ENCODE data around the gene SLCO1C1. TPM values are rescaled to one million over a fixed set of nuclear protein-coding genes. Genes with fewer than 3 reads are reported as not detected.

The SLCO1C1 gene
- total RNA-seq (1 to 10 TPM in 1 of 5 donors, not detected in 4; 3.7 TPM), polyA plus RNA-seq (1 to 10 TPM in 1 of 3 donors, under 1 TPM in 1, not detected in 1; 0.20 to 3.1 TPM)
- long read RNA-seq, donor 1 = 0 reads
- long read RNA-seq, donor 2, partial matches to known transcripts = 0 of 1 reads
- long read RNA-seq, donor 2, other reads (novel, unspliced or antisense) = 0 of 1 reads
- long read RNA-seq, donor 3, partial matches to known transcripts = 0 of 1 reads
- long read RNA-seq, donor 3, other reads (novel, unspliced or antisense) = 0 of 1 reads
- long read RNA-seq, donor 4 = 0 reads
- long read RNA-seq, donor 5, partial matches to known transcripts = 0 of 1 reads
- long read RNA-seq, donor 5, other reads (novel, unspliced or antisense) = 0 of 1 reads
- long read RNA-seq, donor 6, partial matches to known transcripts = 0 of 1 reads
- long read RNA-seq, donor 6, other reads (novel, unspliced or antisense) = 0 of 1 reads
- long read RNA-seq, donor 7, partial matches to known transcripts = 0 of 1 reads
- long read RNA-seq, donor 7, other reads (novel, unspliced or antisense) = 0 of 1 reads
- long read RNA-seq, donor 8 = 0 reads
- long read RNA-seq, donor 9, partial matches to known transcripts = 0 of 1 reads
- long read RNA-seq, donor 9, other reads (novel, unspliced or antisense) = 0 of 1 reads
- long read RNA-seq, donor 10 = 0 reads

- H3K27ac ChIP-seq = peak within 1 kb of the TSS in 2 of 5 donors; percentile 12 to 20
- intact Hi-C loops (cut with DNase I; ENCODE audit: low total_unique reads) = no loop called here
- 41 to 59% (median 53%) methylated on average over 6 of the region's 6 CpGs for WGBS, 5 donors
- no peak for TF ChIP-seq POLR2AphosphoS5 (IDR thresholded peaks at IDR 0.05)
- no peak for TF ChIP-seq CTCF (IDR thresholded peaks at IDR 0.05)
- no peak for TF ChIP-seq EP300 (IDR thresholded peaks at IDR 0.05)
- no peak for TF ChIP-seq POLR2A (IDR thresholded peaks at IDR 0.05)
- H3K4me1 ChIP-seq = no peaks in the 10 kb centered on the region
- H3K4me3 ChIP-seq = no peak within 1 kb of the TSS
- H3K36me3 ChIP-seq = no peaks in the 10 kb centered on the region
- DNase-seq = peak in 1 of 2 donors; percentile 11
- H3K27me3 ChIP-seq = no peaks in the 10 kb centered on the region
- no peaks in the 10 kb centered on the region for H3K9me3 ChIP-seq
These were observed at the start of gene SLCO1C1 for GRCh38 chr12:20695232-20695631. Gene SLCO1C1, plus strand, starts transcription at chr12:20695332. Its CDS starts 4,245 bp downstream, at chr12:20699577.

GRCh38 chr12:20646239-20646827 lies 48.8 kb upstream of the SLCO1C1 start:
- no peak overlapping the region for H3K27ac ChIP-seq
- H3K4me3 ChIP-seq = no peak overlapping the region
- intact Hi-C loops (cut with DNase I; ENCODE audit: low total_unique reads) = no loop called here
- peak in 1 of 2 donors; percentile 59 for DNase-seq
- H3K9me3 ChIP-seq = no peaks in the 10 kb centered on the region
- peaks cover 0 to 8% (median 0%) of the 10 kb centered on the region in 4 donors for H3K36me3 ChIP-seq
- 35 to 57% (median 43%) methylated on average over 3 of the region's 3 CpGs for WGBS, 5 donors
- no peaks in the 10 kb centered on the region for H3K27me3 ChIP-seq
- H3K4me1 ChIP-seq = no peaks in the 10 kb centered on the region
- TF ChIP-seq CTCF (IDR thresholded peaks at IDR 0.05) (peak in 4 of 7 experiments; percentile 15 to 48 (median 38)), EP300 (IDR thresholded peaks at IDR 0.05) (no peak)

GRCh38 chr12:20653871-20654270 lies 41.3 kb upstream of the SLCO1C1 start:
- Histone ChIP-seq H3K27ac (no peak overlapping the region), H3K36me3 (peaks cover 0 to 15% (median 0%) of the 10 kb centered on the region in 4 donors), H3K4me1 (no peaks in the 10 kb centered on the region), H3K4me3 (no peak overlapping the region), H3K9me3 (no peaks in the 10 kb centered on the region), H3K27me3 (no peaks in the 10 kb centered on the region)
- TF ChIP-seq POLR2AphosphoS5 (IDR thresholded peaks at IDR 0.05) (no peak), POLR2A (IDR thresholded peaks at IDR 0.05) (no peak), CTCF (IDR thresholded peaks at IDR 0.05) (no peak), EP300 (IDR thresholded peaks at IDR 0.05) (no peak)
- intact Hi-C loops (cut with DNase I; ENCODE audit: low total_unique reads) = no loop called here
- DNase-seq = no peak
- WGBS, 5 donors = 79 to 93% (median 92%) methylated on average over 2 of the region's 2 CpGs

- Histone ChIP-seq H3K27me3 (no peaks in the 10 kb centered on the region), H3K27ac (no peak overlapping the region), H3K4me3 (no peak overlapping the region), H3K36me3 (peaks cover 0 to 30% (median 3%) of the 10 kb centered on the region in 4 donors), H3K4me1 (no peaks in the 10 kb centered on the region), H3K9me3 (peaks cover 0 to 22% (median 12%) of the 10 kb centered on the region in 4 donors)
- WGBS, 5 donors = 15 to 49% (median 41%) methylated on average over 1 of the region's 1 CpG
- TF ChIP-seq CTCF (IDR thresholded peaks at IDR 0.05) (no peak), POLR2A (IDR thresholded peaks at IDR 0.05) (no peak)
- DNase-seq = no peak
- intact Hi-C loops (cut with DNase I; ENCODE audit: low total_unique reads) = no loop called here
These were observed 38.5 kb upstream of the SLCO1C1 start for GRCh38 chr12:20656600-20656999.
